T-helper 1 cell treated with Interleukin-12 subunit alpha and Interleukin-12 subunit beta and Interleukin-4 antibody, amounts not matched to agents 30 μg/mL and 1 μg/mL, for 36 hours (primary cell): ENCODE results near the gene OR4F6.
"Not testable (repeated sequence)": the region's sequence is repeated elsewhere in the genome, so short reads cannot be mapped to it uniquely, and the experiment has no call there.

Source experiments
- H3K27ac Mint-ChIP-seq: one replicate; pipeline ENCODE4 v1.8.0; 2021; ENCODE audit warnings: mild to moderate bottlenecking, mixed read lengths
- H3K27me3 Mint-ChIP-seq: one replicate; pipeline ENCODE4 v1.8.0; 2021; ENCODE audit warnings: low read depth, mixed read lengths
- H3K36me3 Mint-ChIP-seq: one replicate; pipeline ENCODE4 v1.8.0; 2021; ENCODE audit warnings: low read depth, mixed read lengths
- H3K4me1 Mint-ChIP-seq: one replicate; pipeline ENCODE4 v1.8.0; 2021; ENCODE audit warnings: low read depth, mixed read lengths
- H3K4me3 Mint-ChIP-seq: one replicate; pipeline ENCODE4 v1.8.0; 2021; ENCODE audit warnings: mild to moderate bottlenecking, moderate library complexity, mixed read lengths
- H3K9me3 Mint-ChIP-seq: one replicate; pipeline ENCODE4 v1.8.0; 2021; ENCODE audit warnings: mixed read lengths

The OR4F6 gene

GRCh38 chr15:101803209-101803608 lies at the start of gene OR4F6:
TSS of gene OR4F6 (plus strand) at chr15:101803509. CDS start at chr15:101805720, 2,211 bp downstream.
- peaks cover 4% of the 10 kb centered on the region for H3K27me3 Mint-ChIP-seq
- no peaks in the 10 kb centered on the region for H3K36me3 Mint-ChIP-seq
- H3K4me3 Mint-ChIP-seq = no peak within 1 kb of the TSS
- H3K4me1 Mint-ChIP-seq = no peaks in the 10 kb centered on the region
- H3K9me3 Mint-ChIP-seq = no peaks in the 10 kb centered on the region
- no peak within 1 kb of the TSS for H3K27ac Mint-ChIP-seq

GRCh38 chr15:101764669-101765339 lies 38.5 kb upstream of the OR4F6 start:
- not testable (repeated sequence) for H3K27ac Mint-ChIP-seq, H3K9me3 Mint-ChIP-seq, H3K36me3 Mint-ChIP-seq, H3K4me3 Mint-ChIP-seq, H3K4me1 Mint-ChIP-seq, H3K27me3 Mint-ChIP-seq

- H3K9me3 Mint-ChIP-seq, H3K4me1 Mint-ChIP-seq: not testable (repeated sequence)
Observed at GRCh38 chr15:101765340-101765671, 38.0 kb upstream of the OR4F6 start.

GRCh38 chr15:101765772-101766456 lies 37.4 kb upstream of the OR4F6 start:
- H3K36me3 Mint-ChIP-seq = peaks cover 2% of the 10 kb centered on the region
- no peaks in the 10 kb centered on the region for H3K27me3 Mint-ChIP-seq
- no peaks in the 10 kb centered on the region for H3K4me1 Mint-ChIP-seq

More at GRCh38 chr15:101765340-101765671, 38.0 kb upstream of the OR4F6 start:
- H3K27ac Mint-ChIP-seq, H3K4me3 Mint-ChIP-seq, H3K27me3 Mint-ChIP-seq, H3K36me3 Mint-ChIP-seq: not testable (repeated sequence)

GRCh38 chr15:101767083-101767640 lies 36.1 kb upstream of the OR4F6 start:
- not testable (repeated sequence) for H3K27ac Mint-ChIP-seq, H3K4me1 Mint-ChIP-seq, H3K4me3 Mint-ChIP-seq, H3K9me3 Mint-ChIP-seq, H3K27me3 Mint-ChIP-seq, H3K36me3 Mint-ChIP-seq

More at GRCh38 chr15:101765772-101766456, 37.4 kb upstream of the OR4F6 start:
- H3K27ac Mint-ChIP-seq = no peak overlapping the region
- H3K9me3 Mint-ChIP-seq = no peaks in the 10 kb centered on the region
- H3K4me3 Mint-ChIP-seq = no peak overlapping the region

- H3K4me1 Mint-ChIP-seq = no peaks in the 10 kb centered on the region
- no peak overlapping the region for H3K4me3 Mint-ChIP-seq
- no peaks in the 10 kb centered on the region for H3K27me3 Mint-ChIP-seq
- H3K36me3 Mint-ChIP-seq = no peaks in the 10 kb centered on the region
- H3K9me3 Mint-ChIP-seq = no peaks in the 10 kb centered on the region
- no peak overlapping the region for H3K27ac Mint-ChIP-seq
Observed at GRCh38 chr15:101772921-101773320, 30.4 kb upstream of the OR4F6 start.

GRCh38 chr15:101773496-101774100 lies 29.7 kb upstream of the OR4F6 start:
- Mint-ChIP-seq H3K4me3 (no peak overlapping the region), H3K27ac (no peak overlapping the region), H3K27me3 (no peaks in the 10 kb centered on the region), H3K9me3 (no peaks in the 10 kb centered on the region), H3K4me1 (no peaks in the 10 kb centered on the region), H3K36me3 (no peaks in the 10 kb centered on the region)

GRCh38 chr15:101775136-101775535 lies 28.2 kb upstream of the OR4F6 start:
- H3K27me3 Mint-ChIP-seq = no peaks in the 10 kb centered on the region
- H3K36me3 Mint-ChIP-seq = no peaks in the 10 kb centered on the region
- no peaks in the 10 kb centered on the region for H3K9me3 Mint-ChIP-seq
- peaks cover 1% of the 10 kb centered on the region for H3K4me1 Mint-ChIP-seq
- no peak overlapping the region for H3K4me3 Mint-ChIP-seq
- no peak overlapping the region for H3K27ac Mint-ChIP-seq

GRCh38 chr15:101778576-101778975 lies 24.7 kb upstream of the OR4F6 start:
- H3K36me3 Mint-ChIP-seq, H3K4me3 Mint-ChIP-seq, H3K9me3 Mint-ChIP-seq, H3K27ac Mint-ChIP-seq, H3K27me3 Mint-ChIP-seq, H3K4me1 Mint-ChIP-seq: not testable (repeated sequence)

GRCh38 chr15:101780225-101780624 lies 23.1 kb upstream of the OR4F6 start:
- not testable (repeated sequence) for H3K27me3 Mint-ChIP-seq, H3K36me3 Mint-ChIP-seq, H3K27ac Mint-ChIP-seq, H3K4me1 Mint-ChIP-seq, H3K9me3 Mint-ChIP-seq, H3K4me3 Mint-ChIP-seq

GRCh38 chr15:101781928-101782327 lies 21.4 kb upstream of the OR4F6 start:
- no peak overlapping the region for H3K27ac Mint-ChIP-seq
- H3K9me3 Mint-ChIP-seq = no peaks in the 10 kb centered on the region
- H3K4me3 Mint-ChIP-seq = no peak overlapping the region
- H3K4me1 Mint-ChIP-seq = peaks cover 3% of the 10 kb centered on the region
- H3K27me3 Mint-ChIP-seq = peaks cover 9% of the 10 kb centered on the region
- H3K36me3 Mint-ChIP-seq = no peaks in the 10 kb centered on the region

- Mint-ChIP-seq H3K27ac (no peak overlapping the region), H3K36me3 (no peaks in the 10 kb centered on the region), H3K4me1 (peaks cover 3% of the 10 kb centered on the region), H3K4me3 (no peak overlapping the region), H3K9me3 (no peaks in the 10 kb centered on the region), H3K27me3 (peaks cover 11% of the 10 kb centered on the region)
Observed at GRCh38 chr15:101784644-101785043, 18.7 kb upstream of the OR4F6 start.

GRCh38 chr15:101786422-101786821 lies 16.9 kb upstream of the OR4F6 start:
- H3K27me3 Mint-ChIP-seq, H3K4me3 Mint-ChIP-seq, H3K36me3 Mint-ChIP-seq, H3K4me1 Mint-ChIP-seq, H3K9me3 Mint-ChIP-seq, H3K27ac Mint-ChIP-seq: not testable (repeated sequence)

GRCh38 chr15:101788001-101788400 lies 15.3 kb upstream of the OR4F6 start:
- not testable (repeated sequence) for H3K4me1 Mint-ChIP-seq, H3K27me3 Mint-ChIP-seq, H3K9me3 Mint-ChIP-seq

More at GRCh38 chr15:101788001-101788400, 15.3 kb upstream of the OR4F6 start:
- not testable (repeated sequence) for H3K36me3 Mint-ChIP-seq, H3K27ac Mint-ChIP-seq, H3K4me3 Mint-ChIP-seq
